T-helper 17 cell (primary cell): ENCODE measurements around the gene KRTAP4-1. TPM values are rescaled to one million over a fixed set of nuclear protein-coding genes. Genes with fewer than 3 reads are reported as not detected.
"Not testable (repeated sequence)": the region's sequence is repeated elsewhere in the genome, so short reads cannot be mapped to it uniquely, and the experiment has no call there.

Source experiments
- ATAC-seq: fragments of 150-1000 bp; cut with Tn5 transposase; 2 replicates; pipeline ENCODE4 v1.10.0; 2021; ENCODE audit warnings: mild to moderate bottlenecking, moderate library complexity
- DNase-seq, 3 donors: peaks; one replicate each; pipeline versions ENCODE4 v3.0.0 to v3.0.0-alpha.2; 2020 to 2021
- H3K9me3 ChIP-seq: one replicate; pipeline ENCODE4 v1.7.0; 2013; ENCODE audit warnings: low read length, mild to moderate bottlenecking; ENCODE audit not compliant: control insufficient read depth, poor library complexity, severe bottlenecking
- H3K27ac Mint-ChIP-seq: one replicate; pipeline ENCODE4 v1.8.0; 2022; ENCODE audit warnings: mild to moderate bottlenecking, moderate library complexity, mixed read lengths
- H3K27me3 Mint-ChIP-seq: one replicate; pipeline ENCODE4 v1.8.0; 2022; ENCODE audit warnings: mixed read lengths
- H3K36me3 Mint-ChIP-seq: one replicate; pipeline ENCODE4 v1.8.0; 2022; ENCODE audit warnings: low read depth, mixed read lengths
- H3K4me1 Mint-ChIP-seq: one replicate; pipeline ENCODE4 v1.8.0; 2022; ENCODE audit warnings: mild to moderate bottlenecking, mixed read lengths
- H3K4me3 Mint-ChIP-seq: one replicate; pipeline ENCODE4 v1.8.0; 2022; ENCODE audit warnings: mild to moderate bottlenecking, moderate library complexity, mixed read lengths
- total RNA-seq, 4 donors: library from RNA in 2 of 4; stranded (reverse) in 2 of 4; gene quantifications; one replicate each; pipeline ENCODE4 v1.2.3 and lab custom pipeline; 2022 to 2026

Gene KRTAP4-1
- total RNA-seq: not detected
- total RNA-seq (lab: John Stamatoyannopoulos, UW): 0 reads per million in 2 donors

- H3K27ac Mint-ChIP-seq: no peak within 1 kb of the TSS
- peaks cover 24% of the 10 kb centered on the region for H3K27me3 Mint-ChIP-seq
- H3K9me3 ChIP-seq: no peaks in the 10 kb centered on the region
- H3K4me3 Mint-ChIP-seq: no peak within 1 kb of the TSS
- H3K36me3 Mint-ChIP-seq: no peaks in the 10 kb centered on the region
- no peak for ATAC-seq
- peaks cover 9% of the 10 kb centered on the region for H3K4me1 Mint-ChIP-seq
- DNase-seq: no peak
Measured at GRCh38 chr17:41184480-41184961, at the start of gene KRTAP4-1. Gene KRTAP4-1, minus strand, starts transcription at chr17:41184911. Its CDS starts 57 bp downstream, at chr17:41184854.

- H3K4me3 Mint-ChIP-seq, H3K27ac Mint-ChIP-seq, ATAC-seq: not testable (repeated sequence)
Measured at GRCh38 chr17:41232399-41233105, 47.8 kb upstream of the KRTAP4-1 start, which contains the start of gene KRTAP9-3. Gene KRTAP9-3, plus strand, starts transcription at chr17:41232449. Its CDS starts 53 bp downstream, at chr17:41232502.

GRCh38 chr17:41231731-41232130 is 47.0 kb upstream of the KRTAP4-1 start:
- H3K4me1 Mint-ChIP-seq: peaks cover 3% of the 10 kb centered on the region
- H3K4me3 Mint-ChIP-seq: no peak overlapping the region
- DNase-seq: no peak
- peaks cover 39% of the 10 kb centered on the region for H3K27me3 Mint-ChIP-seq
- no peak overlapping the region for H3K27ac Mint-ChIP-seq
- no peaks in the 10 kb centered on the region for H3K9me3 ChIP-seq
- peaks cover 4% of the 10 kb centered on the region for H3K36me3 Mint-ChIP-seq
- ATAC-seq: no peak

More at GRCh38 chr17:41232399-41233105, 47.8 kb upstream of the KRTAP4-1 start, which contains the start of gene KRTAP9-3:
- H3K9me3 ChIP-seq, H3K4me1 Mint-ChIP-seq, DNase-seq, H3K36me3 Mint-ChIP-seq: not testable (repeated sequence)
- H3K27me3 Mint-ChIP-seq: peaks cover 43% of the 10 kb centered on the region

GRCh38 chr17:41230094-41230493 is 45.4 kb upstream of the KRTAP4-1 start:
- Mint-ChIP-seq H3K36me3 (peaks cover 4% of the 10 kb centered on the region), H3K4me1 (no peaks in the 10 kb centered on the region), H3K27ac (no peak overlapping the region), H3K4me3 (no peak overlapping the region), H3K27me3 (peaks cover 34% of the 10 kb centered on the region)
- ATAC-seq: no peak
- DNase-seq: no peak
- no peaks in the 10 kb centered on the region for H3K9me3 ChIP-seq

- H3K9me3 ChIP-seq, ATAC-seq, H3K4me3 Mint-ChIP-seq, DNase-seq, H3K4me1 Mint-ChIP-seq, H3K36me3 Mint-ChIP-seq, H3K27ac Mint-ChIP-seq: not testable (repeated sequence)
- peaks cover 21% of the 10 kb centered on the region for H3K27me3 Mint-ChIP-seq
Measured at GRCh38 chr17:41226598-41227095, 41.9 kb upstream of the KRTAP4-1 start, which contains the start of gene KRTAP9-2. Gene KRTAP9-2, plus strand, starts transcription at chr17:41226648. Its CDS starts 7 bp downstream, at chr17:41226655.

- no peaks in the 10 kb centered on the region for H3K36me3 Mint-ChIP-seq
Measured at GRCh38 chr17:41226051-41226450, 41.3 kb upstream of the KRTAP4-1 start.

GRCh38 chr17:41223821-41224220 is 39.1 kb upstream of the KRTAP4-1 start:
- DNase-seq (no peak), ATAC-seq (no peak)
- Mint-ChIP-seq H3K36me3 (no peaks in the 10 kb centered on the region), H3K4me1 (no peaks in the 10 kb centered on the region), H3K27me3 (peaks cover 19% of the 10 kb centered on the region), H3K4me3 (no peak overlapping the region), H3K27ac (no peak overlapping the region)
- H3K9me3 ChIP-seq: no peaks in the 10 kb centered on the region

More at GRCh38 chr17:41226051-41226450, 41.3 kb upstream of the KRTAP4-1 start:
- H3K9me3 ChIP-seq: no peaks in the 10 kb centered on the region
- Mint-ChIP-seq H3K4me3 (no peak overlapping the region), H3K27me3 (peaks cover 19% of the 10 kb centered on the region), H3K4me1 (no peaks in the 10 kb centered on the region), H3K27ac (no peak overlapping the region)
- DNase-seq (no peak), ATAC-seq (no peak)

GRCh38 chr17:41215681-41216080 is 31.0 kb upstream of the KRTAP4-1 start:
- no peak for DNase-seq
- H3K36me3 Mint-ChIP-seq: no peaks in the 10 kb centered on the region
- no peak overlapping the region for H3K4me3 Mint-ChIP-seq
- no peaks in the 10 kb centered on the region for H3K9me3 ChIP-seq
- H3K27ac Mint-ChIP-seq: no peak overlapping the region
- peaks cover 2% of the 10 kb centered on the region for H3K4me1 Mint-ChIP-seq
- peaks cover 26% of the 10 kb centered on the region for H3K27me3 Mint-ChIP-seq
- ATAC-seq: no peak

- no peak for ATAC-seq
- peaks cover 2% of the 10 kb centered on the region for H3K4me1 Mint-ChIP-seq
- peaks cover 2% of the 10 kb centered on the region for H3K36me3 Mint-ChIP-seq
- H3K27ac Mint-ChIP-seq: no peak overlapping the region
- H3K4me3 Mint-ChIP-seq: no peak overlapping the region
- H3K27me3 Mint-ChIP-seq: peaks cover 42% of the 10 kb centered on the region
- no peaks in the 10 kb centered on the region for H3K9me3 ChIP-seq
- no peak for DNase-seq
Measured at GRCh38 chr17:41212524-41213169, 27.9 kb upstream of the KRTAP4-1 start.

- no peak for DNase-seq
- H3K4me1 Mint-ChIP-seq: peaks cover 2% of the 10 kb centered on the region
- H3K27me3 Mint-ChIP-seq: peaks cover 42% of the 10 kb centered on the region
- no peak for ATAC-seq
- H3K9me3 ChIP-seq: no peaks in the 10 kb centered on the region
- H3K27ac Mint-ChIP-seq: no peak overlapping the region
- peaks cover 2% of the 10 kb centered on the region for H3K36me3 Mint-ChIP-seq
- no peak overlapping the region for H3K4me3 Mint-ChIP-seq
Measured at GRCh38 chr17:41211845-41212466, 27.2 kb upstream of the KRTAP4-1 start.

GRCh38 chr17:41199421-41200078 is 14.8 kb upstream of the KRTAP4-1 start:
- Mint-ChIP-seq H3K4me1 (no peaks in the 10 kb centered on the region), H3K27me3 (no peaks in the 10 kb centered on the region)

GRCh38 chr17:41196068-41196467 is 11.4 kb upstream of the KRTAP4-1 start:
- H3K4me1 Mint-ChIP-seq: no peaks in the 10 kb centered on the region
- no peaks in the 10 kb centered on the region for H3K9me3 ChIP-seq
- no peaks in the 10 kb centered on the region for H3K36me3 Mint-ChIP-seq
- H3K27me3 Mint-ChIP-seq: peaks cover 5% of the 10 kb centered on the region
- no peak overlapping the region for H3K4me3 Mint-ChIP-seq
- DNase-seq (no peak), ATAC-seq (no peak)
- H3K27ac Mint-ChIP-seq: no peak overlapping the region

More at GRCh38 chr17:41199421-41200078, 14.8 kb upstream of the KRTAP4-1 start:
- H3K9me3 ChIP-seq: no peaks in the 10 kb centered on the region
- Mint-ChIP-seq H3K4me3 (no peak overlapping the region), H3K27ac (no peak overlapping the region), H3K36me3 (no peaks in the 10 kb centered on the region)
- ATAC-seq (no peak), DNase-seq (no peak)
